Measurements from ENCODE around the gene TGFB2. TPM values are rescaled to one million over a fixed set of nuclear protein-coding genes. Genes with fewer than 3 reads are reported as not detected.

Gene TGFB2
- total and polyA plus RNA-seq, 2 donors (not counting 1 experiment from before 2014, with no cell fraction given): 0.55 to 0.76 TPM

DNA sequence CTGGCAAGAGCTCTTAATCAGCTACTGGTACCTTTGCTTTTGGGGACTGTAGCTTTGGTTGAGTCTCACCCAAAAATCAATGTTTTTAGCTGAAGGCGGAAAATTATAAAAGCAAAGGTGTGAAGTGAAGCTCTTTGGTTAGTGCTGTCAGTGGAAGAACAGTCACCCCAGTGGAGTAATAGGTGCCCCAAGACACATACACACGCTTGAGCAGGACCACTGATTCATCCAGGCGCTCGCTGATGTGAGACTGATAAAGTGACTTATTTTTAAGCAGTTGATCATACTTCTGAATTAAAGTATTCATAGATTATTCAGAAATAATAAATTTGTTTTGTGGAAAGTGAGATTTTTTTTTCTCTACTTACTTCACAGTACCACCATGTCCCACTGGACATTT is 37.1 kb downstream of the TGFB2 start:
- CTCF ChIA-PET: no interaction called here
- H3K79me2 ChIP-seq (ENCODE audit: control insufficient read depth, insufficient read depth, low read length): no peaks in the 10 kb centered on the region
- no peak overlapping the region for H3K4me3 Mint-ChIP-seq
- H4K20me1 ChIP-seq (ENCODE audit: control insufficient read depth, insufficient read depth, low read length, poor library complexity, severe bottlenecking): no peaks in the 10 kb centered on the region
- H3K9me3 Mint-ChIP-seq (ENCODE audit: insufficient read depth): no peaks in the 10 kb centered on the region
- H3K4me1 Mint-ChIP-seq: peaks cover 5% of the 10 kb centered on the region
- WGBS (ENCODE audit: insufficient coverage): no CpG with 5 or more reads among the region's 4 CpGs
- POLR2A ChIA-PET: no interaction called here
- H3K27me3 ChIP-seq (replicated peaks in 1 of 4; ENCODE audit: control extremely low read depth in 1 of 4, control insufficient read depth in 3 of 4, insufficient read depth in 4 of 4, low read length in 3 of 4): no peaks in the 10 kb centered on the region
- no peak overlapping the region for H3K9ac ChIP-seq (ENCODE audit: low read length)
- H3K27ac ChIP-seq (ENCODE audit: low read length in 2 of 2): no peak overlapping the region
- H3K27me3 Mint-ChIP-seq: peaks cover 13% of the 10 kb centered on the region
- no peaks in the 10 kb centered on the region for H3K9me3 ChIP-seq (ENCODE audit: control extremely low read depth in 1 of 3, control insufficient read depth in 2 of 3, insufficient read depth in 1 of 3, low read length in 2 of 3)
- no peak overlapping the region for H2AFZ ChIP-seq (ENCODE audit: insufficient read depth, low read depth, low read length, poor library complexity, severe bottlenecking)
- ATAC-seq (ENCODE audit: low read depth) (no peak), DNase-seq (no peak)
- peaks cover 2 to 3% of the 10 kb centered on the region in 2 donors for H3K4me1 ChIP-seq (ENCODE audit: control insufficient read depth in 2 of 2, insufficient read depth in 2 of 2, low read length in 2 of 2)
- no peak overlapping the region for H3K27ac Mint-ChIP-seq
- H3K4me3 ChIP-seq (ENCODE audit: control extremely low read depth in 1 of 5, extremely low read depth in 1 of 5, insufficient read depth in 1 of 5, low read depth in 2 of 5, low read length in 4 of 5): no peak overlapping the region
- intact Hi-C loops (cut with micrococcal nuclease): no loop called here
- no peak overlapping the region for H3K4me2 ChIP-seq (replicated peaks; ENCODE audit: low read depth, low read length, poor library complexity, severe bottlenecking)
- H3K36me3 ChIP-seq (replicated peaks in 1 of 2; ENCODE audit: control extremely low read depth in 1 of 2, control insufficient read depth in 1 of 2, extremely low read depth in 1 of 2, insufficient read depth in 2 of 2, low read length in 1 of 2): no peaks in the 10 kb centered on the region
- TF ChIP-seq, protein P1, sequence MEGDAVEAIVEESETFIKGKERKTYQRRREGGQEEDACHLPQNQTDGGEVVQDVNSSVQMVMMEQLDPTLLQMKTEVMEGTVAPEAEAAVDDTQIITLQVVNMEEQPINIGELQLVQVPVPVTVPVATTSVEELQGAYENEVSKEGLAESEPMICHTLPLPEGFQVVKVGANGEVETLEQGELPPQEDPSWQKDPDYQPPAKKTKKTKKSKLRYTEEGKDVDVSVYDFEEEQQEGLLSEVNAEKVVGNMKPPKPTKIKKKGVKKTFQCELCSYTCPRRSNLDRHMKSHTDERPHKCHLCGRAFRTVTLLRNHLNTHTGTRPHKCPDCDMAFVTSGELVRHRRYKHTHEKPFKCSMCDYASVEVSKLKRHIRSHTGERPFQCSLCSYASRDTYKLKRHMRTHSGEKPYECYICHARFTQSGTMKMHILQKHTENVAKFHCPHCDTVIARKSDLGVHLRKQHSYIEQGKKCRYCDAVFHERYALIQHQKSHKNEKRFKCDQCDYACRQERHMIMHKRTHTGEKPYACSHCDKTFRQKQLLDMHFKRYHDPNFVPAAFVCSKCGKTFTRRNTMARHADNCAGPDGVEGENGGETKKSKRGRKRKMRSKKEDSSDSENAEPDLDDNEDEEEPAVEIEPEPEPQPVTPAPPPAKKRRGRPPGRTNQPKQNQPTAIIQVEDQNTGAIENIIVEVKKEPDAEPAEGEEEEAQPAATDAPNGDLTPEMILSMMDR (IDR thresholded peaks at IDR 0.05): no peak
- no peak for TF ChIP-seq EZH2 (IDR thresholded peaks at IDR 0.05; ENCODE audit: borderline replicate concordance, insufficient read depth, low read depth, low read length, poor library complexity, severe bottlenecking)

DNA sequence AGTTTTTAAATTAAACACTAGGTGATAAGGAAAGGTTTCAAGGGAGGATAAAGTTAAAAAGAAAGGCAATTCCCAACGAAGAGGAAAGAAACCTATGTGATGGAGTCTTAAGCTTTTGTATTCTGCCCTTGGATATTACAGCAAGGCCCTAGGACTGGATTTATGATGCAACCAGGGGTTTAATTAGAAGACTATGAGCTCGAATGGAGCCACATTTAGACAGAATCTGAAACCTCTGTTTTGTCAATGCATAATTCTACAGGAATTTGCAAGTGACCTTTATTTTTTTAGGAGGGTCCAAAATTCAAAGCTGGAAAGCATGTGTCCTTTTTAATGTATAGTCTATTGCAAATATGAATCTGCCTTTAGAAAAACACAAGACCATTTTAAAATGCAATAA is 37.9 kb downstream of the TGFB2 start:
- ATAC-seq (ENCODE audit: low read depth): no peak
- no peak overlapping the region for H3K9ac ChIP-seq (ENCODE audit: low read length)
- no peak overlapping the region for H3K4me3 ChIP-seq (ENCODE audit: control extremely low read depth in 1 of 5, extremely low read depth in 1 of 5, insufficient read depth in 1 of 5, low read depth in 2 of 5, low read length in 4 of 5)
- POLR2A ChIA-PET: no interaction called here
- no peak overlapping the region for H3K27ac Mint-ChIP-seq
- no peaks in the 10 kb centered on the region for H3K4me1 ChIP-seq (ENCODE audit: control insufficient read depth in 2 of 2, insufficient read depth in 2 of 2, low read length in 2 of 2)
- TF ChIP-seq, protein P1 (IDR thresholded peaks at IDR 0.05): no peak
- TF ChIP-seq EZH2 (IDR thresholded peaks at IDR 0.05; ENCODE audit: borderline replicate concordance, insufficient read depth, low read depth, low read length, poor library complexity, severe bottlenecking): no peak
- no peak overlapping the region for H3K4me3 Mint-ChIP-seq
- no peaks in the 10 kb centered on the region for H3K79me2 ChIP-seq (ENCODE audit: control insufficient read depth, insufficient read depth, low read length)
- no peak overlapping the region for H2AFZ ChIP-seq (ENCODE audit: insufficient read depth, low read depth, low read length, poor library complexity, severe bottlenecking)
- intact Hi-C loops (cut with micrococcal nuclease): no loop called here
- DNase-seq: no peak
- H3K27me3 Mint-ChIP-seq: peaks cover 13% of the 10 kb centered on the region
- H3K9me3 ChIP-seq (ENCODE audit: control extremely low read depth in 1 of 3, control insufficient read depth in 2 of 3, insufficient read depth in 1 of 3, low read length in 2 of 3): no peaks in the 10 kb centered on the region
- no peaks in the 10 kb centered on the region for H3K36me3 ChIP-seq (replicated peaks in 1 of 2; ENCODE audit: control extremely low read depth in 1 of 2, control insufficient read depth in 1 of 2, extremely low read depth in 1 of 2, insufficient read depth in 2 of 2, low read length in 1 of 2)
- H3K9me3 Mint-ChIP-seq (ENCODE audit: insufficient read depth): no peaks in the 10 kb centered on the region
- 57% methylated on average over 1 of the region's 2 CpGs for WGBS (ENCODE audit: insufficient coverage)
- no peak overlapping the region for H3K27ac ChIP-seq (ENCODE audit: low read length in 2 of 2)
- H3K4me1 Mint-ChIP-seq: no peaks in the 10 kb centered on the region
- CTCF ChIA-PET: no interaction called here
- no peaks in the 10 kb centered on the region for H3K27me3 ChIP-seq (replicated peaks in 1 of 4; ENCODE audit: control extremely low read depth in 1 of 4, control insufficient read depth in 3 of 4, insufficient read depth in 4 of 4, low read length in 3 of 4)
- H4K20me1 ChIP-seq (ENCODE audit: control insufficient read depth, insufficient read depth, low read length, poor library complexity, severe bottlenecking): no peaks in the 10 kb centered on the region
- H3K4me2 ChIP-seq (replicated peaks; ENCODE audit: low read depth, low read length, poor library complexity, severe bottlenecking): no peak overlapping the region
